ENCODE data around the gene TRIM31.
"Not testable (repeated sequence)": the region's sequence is repeated elsewhere in the genome, so short reads cannot be mapped to it uniquely, and the experiment has no call there.

TRIM31 gene

DNA sequence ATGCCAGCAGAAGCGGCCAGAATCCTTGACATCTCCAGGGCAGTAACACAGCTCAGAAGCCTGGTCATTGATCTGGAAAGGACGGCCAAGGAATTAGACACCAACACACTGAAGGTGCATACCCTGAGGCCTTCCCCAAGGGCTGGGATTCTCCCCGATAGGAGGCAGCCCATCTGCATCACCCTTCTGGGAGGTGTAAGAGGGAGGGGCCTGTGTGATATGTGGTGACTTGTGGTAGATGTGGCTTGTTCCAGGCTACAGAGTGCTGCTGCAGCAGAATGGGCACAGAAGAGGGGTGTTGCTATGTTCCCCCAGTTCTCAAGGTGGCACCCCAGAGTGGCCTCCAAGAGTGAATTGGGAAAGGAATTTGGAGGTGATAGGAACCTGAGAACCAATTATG is 34.2 kb upstream of the TRIM31 start:
- no peak for DNase-seq

DNA sequence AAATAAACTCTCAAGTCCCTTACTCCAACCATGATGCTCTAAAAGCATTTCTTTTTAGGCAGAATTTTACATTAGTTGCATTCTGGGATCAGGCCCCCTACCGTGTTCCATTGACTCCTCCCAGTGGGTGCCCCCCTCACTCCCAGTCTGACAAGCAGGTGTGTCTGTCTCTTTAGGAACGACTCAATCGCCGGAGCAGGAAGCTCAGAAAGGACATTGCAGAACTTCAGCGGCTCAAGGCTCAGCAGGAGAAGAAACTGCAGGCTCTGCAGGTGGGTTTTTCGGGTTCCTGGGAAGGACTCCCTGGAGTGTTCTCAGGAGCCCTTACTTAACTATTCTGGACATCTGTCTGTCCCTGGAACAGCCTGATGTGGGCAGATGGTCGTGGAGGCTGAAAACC is 32.9 kb upstream of the TRIM31 start:
- no peak for DNase-seq

GRCh38 chr6:30144811-30145210 is 31.9 kb upstream of the TRIM31 start:
- no peak for DNase-seq

- DNase-seq = no peak
These were observed 30.9 kb upstream of the TRIM31 start for GRCh38 chr6:30143780-30144179.

DNA sequence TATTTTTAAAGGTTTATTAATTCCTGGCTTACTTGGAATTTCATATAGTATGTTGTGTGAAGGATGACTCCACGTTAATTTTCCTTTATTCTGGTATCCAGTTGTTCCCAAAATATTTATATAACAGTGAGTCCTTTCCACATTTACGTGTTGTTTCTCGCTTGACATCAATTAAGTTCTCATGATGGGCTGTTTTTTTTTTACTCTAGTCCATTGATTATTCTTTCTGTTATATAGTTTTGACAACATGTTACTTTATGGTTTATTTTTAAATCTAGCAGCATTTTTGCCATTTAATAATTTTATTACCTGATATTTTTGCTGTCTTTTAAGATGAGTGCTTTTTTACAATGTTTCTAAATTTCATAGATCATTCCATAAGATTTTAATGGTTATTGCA is 29.8 kb upstream of the TRIM31 start:
- no peak for DNase-seq

- not testable (repeated sequence) for DNase-seq
These were observed 27.4 kb upstream of the TRIM31 start for GRCh38 chr6:30140240-30140639.

GRCh38 chr6:30136570-30137286 is 23.8 kb upstream of the TRIM31 start:
- no peak for DNase-seq

DNA sequence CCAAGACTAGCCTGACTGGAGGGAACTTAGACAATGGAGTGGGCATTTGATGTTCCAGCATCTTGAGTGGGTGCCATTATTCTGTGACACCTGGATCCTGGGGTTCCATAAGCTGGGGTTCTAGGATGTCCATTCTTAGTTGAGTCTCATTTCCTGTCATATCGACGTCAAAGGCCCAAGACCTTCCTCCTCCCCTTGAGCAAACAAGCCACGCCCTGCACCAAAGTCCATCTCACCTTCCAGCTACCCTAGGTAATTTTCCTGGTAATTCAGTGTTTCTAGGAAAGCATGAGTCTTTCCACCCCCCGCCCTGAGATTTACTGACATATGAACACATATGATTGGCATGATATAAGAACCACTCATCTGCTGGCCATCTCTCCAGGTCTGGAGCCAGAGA is 22.9 kb upstream of the TRIM31 start, which contains the start of gene TRIM40:
TRIM40 (plus strand) TSS at position 384 of the 400 bp plus-strand sequence. CDS start 897 bp downstream, outside the sequence.
- DNase-seq = no peak

DNA sequence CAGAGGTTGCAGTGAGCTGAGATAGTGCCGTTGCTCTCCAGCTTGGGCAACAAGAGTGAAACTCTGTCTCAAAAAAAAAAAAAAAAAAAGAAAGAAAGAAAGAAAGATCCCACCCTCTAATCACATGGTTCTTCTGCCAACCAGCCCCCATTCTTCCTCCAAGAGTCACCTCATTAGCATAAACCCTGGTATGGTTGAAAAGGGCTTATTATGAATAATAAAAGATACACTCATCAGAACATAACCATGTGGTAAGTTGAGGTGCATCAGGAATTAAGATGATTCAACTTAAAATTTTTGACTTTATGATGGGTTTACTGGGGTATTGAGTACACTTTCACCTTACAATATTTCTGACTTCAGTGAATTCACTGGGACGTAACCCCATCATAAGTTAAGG is 22.3 kb upstream of the TRIM31 start:
- no peak for DNase-seq

- no peak for DNase-seq
These were observed 19.1 kb upstream of the TRIM31 start for GRCh38 chr6:30131947-30132497.

GRCh38 chr6:30130887-30131862 is 18.3 kb upstream of the TRIM31 start:
- no peak for DNase-seq

- DNase-seq = no peak
These were observed 17.3 kb upstream of the TRIM31 start for GRCh38 chr6:30130179-30130679.

DNA sequence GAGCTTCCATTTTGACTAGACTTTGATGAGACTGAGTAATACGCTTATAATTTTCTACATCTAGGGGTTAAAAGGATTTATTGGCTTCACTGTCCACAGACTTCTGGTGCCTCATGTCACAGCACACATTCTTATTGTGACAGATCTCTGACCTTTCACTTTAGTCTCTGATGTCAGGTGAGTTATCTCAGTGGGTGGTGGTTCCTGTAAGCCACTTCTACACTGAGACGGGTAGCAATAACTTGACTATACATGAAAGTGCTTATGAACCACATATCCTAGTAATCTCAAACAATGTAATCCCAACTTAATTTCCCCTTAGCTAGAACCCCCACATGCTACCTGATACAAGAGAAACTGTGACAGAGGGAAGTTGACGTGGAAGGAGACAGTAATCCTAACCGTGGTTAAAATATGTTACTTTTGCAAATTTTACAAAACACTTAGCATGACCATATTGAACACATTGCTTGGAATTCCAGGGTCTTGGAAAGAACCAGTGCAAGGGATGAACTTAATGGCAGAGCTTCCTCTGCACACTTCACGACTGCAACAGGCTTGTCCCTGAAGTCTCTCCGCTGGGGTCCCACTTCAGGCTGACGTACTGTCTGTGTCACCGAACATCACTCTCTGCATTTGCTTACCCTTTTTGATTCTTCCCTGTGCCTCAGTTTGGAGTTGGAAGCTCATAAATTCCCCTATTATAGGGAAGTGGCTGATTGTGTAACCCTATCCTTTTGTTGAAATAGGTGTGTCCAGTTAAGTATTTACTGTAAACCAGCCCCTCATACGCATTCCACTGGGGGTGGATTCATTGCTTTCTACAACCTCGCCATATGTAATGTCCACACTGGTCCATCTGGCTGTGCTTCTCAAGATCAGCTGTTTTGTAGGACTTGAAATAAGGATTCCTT is 16.6 kb upstream of the TRIM31 start:
- DNase-seq = no peak

DNA sequence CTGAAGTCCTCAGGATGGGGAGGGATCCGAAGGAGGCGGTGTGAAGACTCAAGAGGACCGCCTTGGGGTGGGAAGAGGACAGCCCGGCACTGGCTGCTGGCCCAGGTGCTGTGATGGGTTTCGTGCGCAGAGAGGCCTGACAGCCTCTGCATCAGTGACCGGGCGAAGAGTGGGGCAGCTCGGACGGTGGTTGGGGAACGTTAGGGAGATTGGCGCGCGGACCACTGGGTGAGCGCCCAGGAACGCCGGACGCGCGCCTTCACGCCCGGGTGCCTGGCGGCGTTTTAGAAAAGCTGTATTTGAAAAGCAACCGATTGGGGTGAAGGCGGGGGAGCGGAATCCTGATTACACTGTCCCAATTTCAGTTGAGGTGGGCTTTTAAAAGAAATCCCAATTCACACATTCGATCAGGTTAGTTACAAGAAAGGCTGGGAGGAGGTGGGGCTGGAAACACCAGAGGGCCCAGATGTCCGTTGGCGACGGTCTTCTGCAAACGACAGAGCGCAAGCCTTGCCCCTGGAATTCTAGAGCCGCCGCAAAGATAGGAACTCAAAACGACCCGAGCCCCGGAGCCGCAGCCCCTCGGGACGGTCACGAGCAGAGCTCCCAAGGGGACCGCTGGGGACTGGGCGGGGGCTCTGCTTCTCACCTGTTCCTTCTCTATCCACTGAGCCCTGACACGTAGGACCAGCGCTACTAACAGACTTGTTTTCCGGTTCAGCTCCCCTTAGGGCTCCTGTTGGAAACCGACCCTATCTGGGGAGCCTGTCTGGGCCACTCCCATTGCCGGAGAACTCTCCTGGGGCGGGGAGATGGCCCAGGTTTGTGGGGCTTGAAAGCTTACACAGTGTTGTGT is 14.6 kb upstream of the TRIM31 start:
- no peak for DNase-seq

- DNase-seq = no peak
These were observed 9.6 kb upstream of the TRIM31 start for GRCh38 chr6:30122515-30122914.

DNA sequence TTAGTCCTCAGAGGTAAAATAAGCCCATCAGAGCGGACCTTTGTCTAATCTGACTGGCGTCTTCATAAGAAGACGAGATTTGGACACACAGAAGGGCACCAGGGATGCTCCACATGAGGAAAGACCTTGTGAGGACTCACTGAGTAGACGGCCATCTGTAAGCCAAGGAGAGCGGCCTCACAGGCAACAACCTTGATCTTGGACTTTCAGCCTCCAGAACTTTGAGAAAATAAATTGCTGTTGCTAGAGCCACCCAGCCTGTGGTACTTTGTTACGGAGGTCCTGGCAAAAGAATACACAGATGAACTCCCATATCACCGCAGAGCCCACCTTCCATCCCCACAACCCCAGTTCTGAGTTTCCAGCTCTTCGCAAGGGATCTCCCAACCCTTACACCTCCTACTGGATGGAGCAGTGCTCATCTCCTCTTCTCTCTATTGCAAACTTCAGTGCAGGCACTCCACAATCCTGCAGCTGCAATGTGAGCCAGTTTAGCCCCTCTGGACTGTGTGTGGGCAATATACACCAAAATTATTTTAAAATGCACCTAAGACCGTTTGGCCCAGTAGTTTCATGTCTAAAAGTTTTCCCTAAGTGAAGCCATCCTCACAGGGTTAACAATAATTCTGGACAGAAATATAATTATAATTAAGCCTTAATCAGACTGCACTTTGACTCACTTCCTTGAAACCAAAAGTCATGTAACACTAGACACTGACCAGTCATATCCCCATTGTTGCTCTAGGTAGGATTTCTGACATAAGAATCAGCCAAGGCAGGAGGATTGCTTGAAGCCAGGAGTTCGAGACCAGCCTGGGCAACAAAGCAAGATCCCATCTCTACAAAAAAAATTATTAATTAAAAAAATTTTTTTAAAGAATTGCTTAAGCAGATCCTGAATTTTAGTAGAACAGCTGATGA is 8.8 kb upstream of the TRIM31 start:
- no peak for DNase-seq

DNA sequence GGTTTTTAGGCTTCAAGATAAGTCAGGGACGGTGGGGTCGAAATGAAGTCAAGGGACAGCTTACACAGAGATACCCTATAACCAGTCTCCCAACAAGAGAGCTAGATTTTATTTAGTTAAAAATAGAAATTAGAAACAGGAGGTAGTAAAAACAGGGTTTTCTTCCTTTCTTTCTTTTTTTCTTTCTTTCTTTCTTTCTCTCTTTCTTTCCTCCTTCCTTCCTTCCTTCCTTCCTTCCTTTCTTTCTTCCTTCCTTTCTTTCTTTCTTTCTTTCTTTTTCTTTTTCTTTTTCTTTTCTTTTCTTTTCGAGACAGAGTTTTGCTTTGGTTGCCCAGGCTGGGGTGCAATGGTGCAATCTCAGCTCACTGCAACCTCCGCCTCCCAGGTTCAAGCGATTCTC is 5.8 kb upstream of the TRIM31 start:
- DNase-seq = not testable (repeated sequence)

GRCh38 chr6:30116724-30117123 is 3.8 kb upstream of the TRIM31 start:
- DNase-seq = no peak

DNA sequence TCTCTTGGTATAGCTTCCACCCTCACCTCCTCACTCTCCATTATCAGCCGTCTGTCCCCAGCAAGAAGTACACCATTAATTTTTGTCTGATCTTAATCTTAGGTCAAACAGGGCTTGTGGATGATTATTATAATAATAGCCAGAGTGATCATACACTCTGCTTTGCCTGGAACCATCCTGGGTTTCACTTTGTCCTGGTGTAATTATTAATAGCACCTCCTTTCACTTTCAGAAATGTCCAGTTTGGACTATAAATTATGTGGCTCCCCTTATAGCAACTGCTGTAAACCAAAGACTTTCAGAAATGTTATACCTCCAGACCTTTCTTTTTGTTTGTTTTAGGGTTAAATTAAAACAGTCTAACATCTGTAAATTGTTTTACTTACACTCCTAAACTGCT is 951 bp upstream of the TRIM31 start:
- DNase-seq = no peak

GRCh38 chr6:30112402-30112994 is 392 bp downstream of the TRIM31 start:
- no peak for DNase-seq
